WTC11 (cell line): ENCODE results near the gene FAM167B. TPM values are rescaled to one million over a fixed set of nuclear protein-coding genes. Genes with fewer than 3 reads are reported as not detected.
A peak's percentile ranks its signal among the peaks of the same experiment; 100 is the strongest.

Experiments
- ATAC-seq: fragments of 200-7000 bp; cut with Tn5 transposase; 2 replicates; pipeline ENCODE4 v1.10.0; 2021; ENCODE audit warnings: mild to moderate bottlenecking, moderate library complexity
- CTCF ChIA-PET: fragments of 300-600 bp; sonication (Branson Sonifier 250); formaldehyde crosslinking; loops from one replicate; lab custom pipeline; 2021; ENCODE audit warnings: antibody characterized with exemption; lab: Charles Lee
- POLR2A ChIA-PET: fragments of 350-600 bp; sonication (Branson Sonifier 250); formaldehyde crosslinking; loops from one replicate; lab custom pipeline; 2021; ENCODE audit warnings: antibody characterized with exemption; lab: Charles Lee
- DNase-seq: peaks from one replicate; pipeline ENCODE4 v3.0.0; 2021; ENCODE audit warnings: low spot score
- H3K27ac Mint-ChIP-seq: 2 replicates; pipeline ENCODE4 v1.8.0; 2021; ENCODE audit warnings: mixed read lengths
- H3K27me3 Mint-ChIP-seq: 2 replicates; pipeline ENCODE4 v1.8.0; 2021; ENCODE audit warnings: low read depth, mild to moderate bottlenecking, moderate library complexity, mixed read lengths
- H3K36me3 Mint-ChIP-seq: 2 replicates; pipeline ENCODE4 v1.8.0; 2021; ENCODE audit warnings: mixed read lengths
- H3K4me1 Mint-ChIP-seq: 2 replicates; pipeline ENCODE4 v1.8.0; 2022; ENCODE audit warnings: mixed read lengths
- H3K4me3 Mint-ChIP-seq: 2 replicates; pipeline ENCODE4 v1.8.0; 2021; ENCODE audit warnings: mild to moderate bottlenecking, moderate library complexity, mixed read lengths
- H3K9me3 Mint-ChIP-seq: 2 replicates; pipeline ENCODE4 v1.8.0; 2021; ENCODE audit warnings: mixed read lengths
- CBFB ChIP-seq: sonication (generic); formaldehyde crosslinking; IDR thresholded peaks from 2 replicates; pipeline ENCODE4 v1.8.1; 2022; ENCODE audit warnings: mild to moderate bottlenecking, low read depth, missing genetic modification reagents
- CREM ChIP-seq: sonication (generic); formaldehyde crosslinking; IDR thresholded peaks from 2 replicates; pipeline ENCODE4 v1.8.1; 2022; ENCODE audit warnings: mild to moderate bottlenecking, missing genetic modification reagents, moderate library complexity
- ELF4 ChIP-seq: sonication (generic); formaldehyde crosslinking; IDR thresholded peaks from 2 replicates; pipeline ENCODE4 v1.8.1; 2022; ENCODE audit warnings: low read depth, mild to moderate bottlenecking, moderate library complexity, missing genetic modification reagents
- ERG ChIP-seq: fragments of 250-450 bp; sonication (Bioruptor Pico); IDR thresholded peaks from 2 replicates; pipeline ENCODE4 v1.8.0; 2021; ENCODE audit warnings: mild to moderate bottlenecking
- FOXK1 ChIP-seq: sonication (generic); formaldehyde crosslinking; IDR thresholded peaks from 2 replicates; pipeline ENCODE4 v1.8.0; 2022; ENCODE audit warnings: mild to moderate bottlenecking, moderate library complexity, missing genetic modification reagents
- JUN ChIP-seq: sonication (generic); formaldehyde crosslinking; IDR thresholded peaks from 2 replicates; pipeline ENCODE4 v1.8.0; 2023; ENCODE audit warnings: mild to moderate bottlenecking, missing genetic modification reagents
- KAT7 ChIP-seq: sonication (generic); formaldehyde crosslinking; IDR thresholded peaks from 2 replicates; pipeline ENCODE4 v1.8.1; 2023; ENCODE audit warnings: missing genetic modification reagents, mild to moderate bottlenecking, borderline replicate concordance
- MLX ChIP-seq: sonication (generic); formaldehyde crosslinking; IDR thresholded peaks from 2 replicates; pipeline ENCODE4 v1.8.1; 2023; ENCODE audit warnings: mild to moderate bottlenecking, missing genetic modification reagents, moderate library complexity
- NFYB ChIP-seq: sonication (generic); formaldehyde crosslinking; conservative IDR thresholded peaks from 2 replicates; pipeline ENCODE4 v1.8.0; 2022; ENCODE audit warnings: low read depth, missing genetic modification reagents
- OVOL2 ChIP-seq: fragments of 250-450 bp; sonication (Bioruptor Pico); IDR thresholded peaks from 2 replicates; pipeline ENCODE4 v1.9.0; 2021; ENCODE audit warnings: mild to moderate bottlenecking, borderline replicate concordance
- SMAD4 ChIP-seq: sonication (generic); formaldehyde crosslinking; IDR thresholded peaks from 2 replicates; pipeline ENCODE4 v1.8.0; 2022; ENCODE audit warnings: mild to moderate bottlenecking, missing genetic modification reagents
- SOX15 ChIP-seq: fragments of 250-450 bp; sonication (Bioruptor Pico); IDR thresholded peaks from 2 replicates; pipeline ENCODE4 v1.9.0; 2021; ENCODE audit warnings: mild to moderate bottlenecking
- TCF7 ChIP-seq: sonication (generic); formaldehyde crosslinking; IDR thresholded peaks from 2 replicates; pipeline ENCODE4 v1.8.0; 2022; ENCODE audit warnings: mild to moderate bottlenecking, low read depth, missing genetic modification reagents, moderate library complexity
- TEAD1 ChIP-seq: sonication (generic); formaldehyde crosslinking; IDR thresholded peaks from 2 replicates; pipeline ENCODE4 v1.8.0; 2022; ENCODE audit warnings: mild to moderate bottlenecking, missing genetic modification reagents
- USF1 ChIP-seq: sonication (generic); formaldehyde crosslinking; IDR thresholded peaks from 2 replicates; pipeline ENCODE4 v1.8.0; 2022; ENCODE audit warnings: mild to moderate bottlenecking, missing genetic modification reagents
- USF2 ChIP-seq: sonication (generic); formaldehyde crosslinking; IDR thresholded peaks from 2 replicates; pipeline ENCODE4 v1.8.1; 2023; ENCODE audit warnings: mild to moderate bottlenecking, missing genetic modification reagents, moderate library complexity
- ZBTB43 ChIP-seq: sonication (generic); formaldehyde crosslinking; IDR thresholded peaks from 2 replicates; pipeline ENCODE4 v1.8.1; 2023; ENCODE audit warnings: mild to moderate bottlenecking, missing genetic modification reagents
- ZMAT4 ChIP-seq: fragments of 250-450 bp; sonication (Bioruptor Pico); IDR thresholded peaks from 2 replicates; pipeline ENCODE4 v1.9.0; 2021; ENCODE audit warnings: mild to moderate bottlenecking
- ZNF121 ChIP-seq: sonication (generic); formaldehyde crosslinking; IDR thresholded peaks from 2 replicates; pipeline ENCODE4 v1.8.0; 2023; ENCODE audit warnings: missing genetic modification reagents
- ZNF138 ChIP-seq: sonication (generic); formaldehyde crosslinking; conservative IDR thresholded peaks from 2 replicates; pipeline ENCODE4 v1.8.1; 2022; ENCODE audit warnings: mild to moderate bottlenecking, moderate library complexity, missing genetic modification reagents
- ZNF232 ChIP-seq: sonication (generic); formaldehyde crosslinking; IDR thresholded peaks from 2 replicates; pipeline ENCODE4 v1.8.0; 2022; ENCODE audit warnings: mild to moderate bottlenecking, missing genetic modification reagents
- total RNA-seq: library from RNA; stranded (reverse); gene quantifications from 3 replicates; pipeline ENCODE4 v1.2.3, GENCODE V29; 2021
- TF ChIP-seq, protein P1 (sequence below): sonication (generic); formaldehyde crosslinking; IDR thresholded peaks from 2 replicates; pipeline ENCODE4 v1.8.0; 2022; ENCODE audit warnings: mild to moderate bottlenecking, missing genetic modification reagents
- TF ChIP-seq, protein P2 (sequence below): sonication (generic); formaldehyde crosslinking; IDR thresholded peaks from 2 replicates; pipeline ENCODE4 v1.8.1; 2022; ENCODE audit warnings: mild to moderate bottlenecking, missing genetic modification reagents, moderate library complexity, borderline replicate concordance
- TF ChIP-seq, protein P3 (sequence below): fragments of 250-450 bp; sonication (Bioruptor Pico); IDR thresholded peaks from 2 replicates; pipeline ENCODE4 v1.9.0; 2021; ENCODE audit warnings: mild to moderate bottlenecking, borderline replicate concordance

FAM167B gene
- total RNA-seq, 1 experiment from 2014 or later: 5.4 TPM

GRCh38 chr1:32247983-32248889, 1.2 kb downstream of the FAM167B start:
- H3K36me3 Mint-ChIP-seq: no peaks in the 10 kb centered on the region
- peak; percentile 85 for ATAC-seq
- ChIA-PET POLR2A (interaction anchor here (0.6 to 3.2 kb wide), 15 partner anchors 8 to 163 kb away, joined by 3 to 30 read pairs (median 5); partner anchors contain the start of genes CCDC28B, IQCC, KPNA6 and MARCKSL1), CTCF (interaction anchor here (0.5 to 6.1 kb wide), 51 partner anchors 10 to 459 kb away, joined by 3 to 75 read pairs (median 5); partner anchors contain the start of genes BSDC1, CCDC28B, DCDC2B and EIF3I)
- peaks cover 40% of the 10 kb centered on the region for H3K4me1 Mint-ChIP-seq
- DNase-seq: peak; percentile 96
- no peaks in the 10 kb centered on the region for H3K9me3 Mint-ChIP-seq
- peaks cover 4% of the 10 kb centered on the region for H3K27me3 Mint-ChIP-seq
- H3K4me3 Mint-ChIP-seq: peak overlapping the region; percentile 57
- peak overlapping the region; percentile 53 for H3K27ac Mint-ChIP-seq
- TF ChIP-seq CREM (CRISPR knock-in tag) (no peak), TEAD1 (CRISPR knock-in tag) (no peak; the same call in 1 of the 2 replicates), ZNF121 (CRISPR knock-in tag) (peak; percentile 92), JUN (CRISPR knock-in tag) (no peak), TCF7 (no peak), NFYB (CRISPR knock-in tag) (no peak), KAT7 (CRISPR knock-in tag) (no peak), OVOL2 (CRISPR knock-in tag) (no peak), CBFB (CRISPR knock-in tag) (no peak; the same call in 1 of the 2 replicates), FOXK1 (no peak), SMAD4 (CRISPR knock-in tag) (no peak), ELF4 (CRISPR knock-in tag) (no peak), USF2 (CRISPR knock-in tag) (no peak), MLX (CRISPR knock-in tag) (no peak), USF1 (no peak), ZNF138 (no peak), ZNF232 (CRISPR knock-in tag) (no peak), SOX15 (CRISPR knock-in tag) (no peak), ERG (CRISPR knock-in tag) (no peak), ZBTB43 (no peak), ZMAT4 (CRISPR knock-in tag) (no peak)
- TF ChIP-seq, protein P1, sequence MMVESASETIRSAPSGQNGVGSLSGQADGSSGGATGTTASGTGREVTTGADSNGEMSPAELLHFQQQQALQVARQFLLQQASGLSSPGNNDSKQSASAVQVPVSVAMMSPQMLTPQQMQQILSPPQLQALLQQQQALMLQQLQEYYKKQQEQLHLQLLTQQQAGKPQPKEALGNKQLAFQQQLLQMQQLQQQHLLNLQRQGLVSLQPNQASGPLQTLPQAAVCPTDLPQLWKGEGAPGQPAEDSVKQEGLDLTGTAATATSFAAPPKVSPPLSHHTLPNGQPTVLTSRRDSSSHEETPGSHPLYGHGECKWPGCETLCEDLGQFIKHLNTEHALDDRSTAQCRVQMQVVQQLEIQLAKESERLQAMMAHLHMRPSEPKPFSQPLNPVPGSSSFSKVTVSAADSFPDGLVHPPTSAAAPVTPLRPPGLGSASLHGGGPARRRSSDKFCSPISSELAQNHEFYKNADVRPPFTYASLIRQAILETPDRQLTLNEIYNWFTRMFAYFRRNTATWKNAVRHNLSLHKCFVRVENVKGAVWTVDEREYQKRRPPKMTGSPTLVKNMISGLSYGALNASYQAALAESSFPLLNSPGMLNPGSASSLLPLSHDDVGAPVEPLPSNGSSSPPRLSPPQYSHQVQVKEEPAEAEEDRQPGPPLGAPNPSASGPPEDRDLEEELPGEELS (CRISPR knock-in tag): no peak
- TF ChIP-seq, protein P2, sequence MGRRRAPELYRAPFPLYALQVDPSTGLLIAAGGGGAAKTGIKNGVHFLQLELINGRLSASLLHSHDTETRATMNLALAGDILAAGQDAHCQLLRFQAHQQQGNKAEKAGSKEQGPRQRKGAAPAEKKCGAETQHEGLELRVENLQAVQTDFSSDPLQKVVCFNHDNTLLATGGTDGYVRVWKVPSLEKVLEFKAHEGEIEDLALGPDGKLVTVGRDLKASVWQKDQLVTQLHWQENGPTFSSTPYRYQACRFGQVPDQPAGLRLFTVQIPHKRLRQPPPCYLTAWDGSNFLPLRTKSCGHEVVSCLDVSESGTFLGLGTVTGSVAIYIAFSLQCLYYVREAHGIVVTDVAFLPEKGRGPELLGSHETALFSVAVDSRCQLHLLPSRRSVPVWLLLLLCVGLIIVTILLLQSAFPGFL (CRISPR knock-in tag): no peak
- TF ChIP-seq, protein P3, sequence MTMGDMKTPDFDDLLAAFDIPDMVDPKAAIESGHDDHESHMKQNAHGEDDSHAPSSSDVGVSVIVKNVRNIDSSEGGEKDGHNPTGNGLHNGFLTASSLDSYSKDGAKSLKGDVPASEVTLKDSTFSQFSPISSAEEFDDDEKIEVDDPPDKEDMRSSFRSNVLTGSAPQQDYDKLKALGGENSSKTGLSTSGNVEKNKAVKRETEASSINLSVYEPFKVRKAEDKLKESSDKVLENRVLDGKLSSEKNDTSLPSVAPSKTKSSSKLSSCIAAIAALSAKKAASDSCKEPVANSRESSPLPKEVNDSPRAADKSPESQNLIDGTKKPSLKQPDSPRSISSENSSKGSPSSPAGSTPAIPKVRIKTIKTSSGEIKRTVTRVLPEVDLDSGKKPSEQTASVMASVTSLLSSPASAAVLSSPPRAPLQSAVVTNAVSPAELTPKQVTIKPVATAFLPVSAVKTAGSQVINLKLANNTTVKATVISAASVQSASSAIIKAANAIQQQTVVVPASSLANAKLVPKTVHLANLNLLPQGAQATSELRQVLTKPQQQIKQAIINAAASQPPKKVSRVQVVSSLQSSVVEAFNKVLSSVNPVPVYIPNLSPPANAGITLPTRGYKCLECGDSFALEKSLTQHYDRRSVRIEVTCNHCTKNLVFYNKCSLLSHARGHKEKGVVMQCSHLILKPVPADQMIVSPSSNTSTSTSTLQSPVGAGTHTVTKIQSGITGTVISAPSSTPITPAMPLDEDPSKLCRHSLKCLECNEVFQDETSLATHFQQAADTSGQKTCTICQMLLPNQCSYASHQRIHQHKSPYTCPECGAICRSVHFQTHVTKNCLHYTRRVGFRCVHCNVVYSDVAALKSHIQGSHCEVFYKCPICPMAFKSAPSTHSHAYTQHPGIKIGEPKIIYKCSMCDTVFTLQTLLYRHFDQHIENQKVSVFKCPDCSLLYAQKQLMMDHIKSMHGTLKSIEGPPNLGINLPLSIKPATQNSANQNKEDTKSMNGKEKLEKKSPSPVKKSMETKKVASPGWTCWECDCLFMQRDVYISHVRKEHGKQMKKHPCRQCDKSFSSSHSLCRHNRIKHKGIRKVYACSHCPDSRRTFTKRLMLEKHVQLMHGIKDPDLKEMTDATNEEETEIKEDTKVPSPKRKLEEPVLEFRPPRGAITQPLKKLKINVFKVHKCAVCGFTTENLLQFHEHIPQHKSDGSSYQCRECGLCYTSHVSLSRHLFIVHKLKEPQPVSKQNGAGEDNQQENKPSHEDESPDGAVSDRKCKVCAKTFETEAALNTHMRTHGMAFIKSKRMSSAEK (CRISPR knock-in tag): no peak
